ENCODE data around the gene HEY2.

GRCh38 chr6:125732398-125732797 lies 17.0 kb upstream of the HEY2 start:
- TF ChIP-seq, protein P1, sequence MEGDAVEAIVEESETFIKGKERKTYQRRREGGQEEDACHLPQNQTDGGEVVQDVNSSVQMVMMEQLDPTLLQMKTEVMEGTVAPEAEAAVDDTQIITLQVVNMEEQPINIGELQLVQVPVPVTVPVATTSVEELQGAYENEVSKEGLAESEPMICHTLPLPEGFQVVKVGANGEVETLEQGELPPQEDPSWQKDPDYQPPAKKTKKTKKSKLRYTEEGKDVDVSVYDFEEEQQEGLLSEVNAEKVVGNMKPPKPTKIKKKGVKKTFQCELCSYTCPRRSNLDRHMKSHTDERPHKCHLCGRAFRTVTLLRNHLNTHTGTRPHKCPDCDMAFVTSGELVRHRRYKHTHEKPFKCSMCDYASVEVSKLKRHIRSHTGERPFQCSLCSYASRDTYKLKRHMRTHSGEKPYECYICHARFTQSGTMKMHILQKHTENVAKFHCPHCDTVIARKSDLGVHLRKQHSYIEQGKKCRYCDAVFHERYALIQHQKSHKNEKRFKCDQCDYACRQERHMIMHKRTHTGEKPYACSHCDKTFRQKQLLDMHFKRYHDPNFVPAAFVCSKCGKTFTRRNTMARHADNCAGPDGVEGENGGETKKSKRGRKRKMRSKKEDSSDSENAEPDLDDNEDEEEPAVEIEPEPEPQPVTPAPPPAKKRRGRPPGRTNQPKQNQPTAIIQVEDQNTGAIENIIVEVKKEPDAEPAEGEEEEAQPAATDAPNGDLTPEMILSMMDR (IDR thresholded peaks at IDR 0.05; ENCODE audit: low read depth, low read length, poor library complexity, severe bottlenecking), result no peak
- no peak for TF ChIP-seq EZH2phosphoT487 (IDR thresholded peaks at IDR 0.05; ENCODE audit: borderline replicate concordance, low read length)
